GM19240 (cell line): ENCODE measurements around the gene PDK2.

Experiments
- DNase-seq: peaks from one replicate; pipeline ENCODE4 v3.0.0; 2011; ENCODE audit warnings: low spot score; ENCODE audit not compliant: insufficient read length

The PDK2 gene

GRCh38 chr17:50094753-50095619, at the start of gene PDK2:
PDK2 (plus strand) TSS chr17:50095351; CDS start chr17:50095436, 85 bp downstream.
- DNase-seq: peak; percentile 98

- DNase-seq: no peak
Measured at GRCh38 chr17:50046179-50046578, 49.0 kb upstream of the PDK2 start.

- no peak for DNase-seq
Measured at GRCh38 chr17:50046667-50047066, 48.5 kb upstream of the PDK2 start.

GRCh38 chr17:50047083-50047482, 48.1 kb upstream of the PDK2 start:
- DNase-seq: no peak

- DNase-seq: no peak
Measured at GRCh38 chr17:50047488-50048126, 47.5 kb upstream of the PDK2 start.

GRCh38 chr17:50048146-50048720, 46.9 kb upstream of the PDK2 start:
- no peak for DNase-seq

- DNase-seq: no peak
Measured at GRCh38 chr17:50048988-50049387, 46.2 kb upstream of the PDK2 start.

GRCh38 chr17:50049636-50050035, 45.5 kb upstream of the PDK2 start:
- no peak for DNase-seq

- DNase-seq: no peak
Measured at GRCh38 chr17:50050431-50051032, 44.6 kb upstream of the PDK2 start.

GRCh38 chr17:50051082-50051576, 44.0 kb upstream of the PDK2 start:
- no peak for DNase-seq

GRCh38 chr17:50051606-50052005, 43.5 kb upstream of the PDK2 start:
- DNase-seq: no peak

GRCh38 chr17:50052241-50052796, 42.8 kb upstream of the PDK2 start:
- DNase-seq: no peak

GRCh38 chr17:50052822-50053653, 42.1 kb upstream of the PDK2 start:
- DNase-seq: no peak

- DNase-seq: no peak
Measured at GRCh38 chr17:50053654-50053960, 41.5 kb upstream of the PDK2 start.

GRCh38 chr17:50055055-50055425, 40.1 kb upstream of the PDK2 start:
- DNase-seq: no peak

- no peak for DNase-seq
Measured at GRCh38 chr17:50055426-50056216, 39.5 kb upstream of the PDK2 start, which contains the start of gene ITGA3. ITGA3 (plus strand) TSS chr17:50056110; CDS start chr17:50056440, 330 bp downstream.

GRCh38 chr17:50056217-50056960, 38.8 kb upstream of the PDK2 start:
- DNase-seq: no peak

- DNase-seq: no peak
Measured at GRCh38 chr17:50056961-50057330, 38.2 kb upstream of the PDK2 start.

GRCh38 chr17:50057521-50057991, 37.6 kb upstream of the PDK2 start:
- no peak for DNase-seq
